ENCODE measurements around the gene SOAT2.

Gene SOAT2

DNA sequence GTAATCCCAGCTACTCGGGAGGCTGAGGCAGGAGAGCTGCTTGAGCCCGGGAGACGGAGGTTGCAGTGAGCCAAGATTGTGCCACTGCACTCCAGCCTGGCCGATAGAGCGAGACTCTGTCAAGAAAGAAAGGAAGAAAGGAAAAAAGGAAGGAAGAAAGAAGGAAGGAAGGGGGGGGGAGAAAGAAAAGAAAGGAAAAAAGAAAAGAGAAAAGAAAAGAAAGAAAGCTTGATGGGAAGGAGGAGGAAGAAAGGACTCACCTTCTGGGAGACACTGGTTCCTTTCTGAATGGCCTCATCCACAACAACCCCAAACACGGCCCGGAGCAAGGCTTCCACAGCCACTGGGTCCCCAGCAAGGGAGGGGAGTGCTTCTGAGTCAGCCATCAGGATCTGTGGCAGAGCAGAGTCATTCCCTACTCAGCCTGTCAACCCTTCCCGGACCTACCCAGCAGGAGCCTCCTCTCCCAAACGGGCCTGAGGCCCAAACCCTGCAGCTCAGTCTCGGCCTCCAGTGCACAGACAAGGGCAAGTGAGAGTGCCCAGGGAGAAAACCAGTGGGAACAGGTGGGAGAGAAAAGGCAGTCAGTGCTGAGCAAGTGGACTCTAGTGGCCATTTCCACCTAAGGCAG lies 69.9 kb downstream of the SOAT2 start:
- TF ChIP-seq, protein P1, sequence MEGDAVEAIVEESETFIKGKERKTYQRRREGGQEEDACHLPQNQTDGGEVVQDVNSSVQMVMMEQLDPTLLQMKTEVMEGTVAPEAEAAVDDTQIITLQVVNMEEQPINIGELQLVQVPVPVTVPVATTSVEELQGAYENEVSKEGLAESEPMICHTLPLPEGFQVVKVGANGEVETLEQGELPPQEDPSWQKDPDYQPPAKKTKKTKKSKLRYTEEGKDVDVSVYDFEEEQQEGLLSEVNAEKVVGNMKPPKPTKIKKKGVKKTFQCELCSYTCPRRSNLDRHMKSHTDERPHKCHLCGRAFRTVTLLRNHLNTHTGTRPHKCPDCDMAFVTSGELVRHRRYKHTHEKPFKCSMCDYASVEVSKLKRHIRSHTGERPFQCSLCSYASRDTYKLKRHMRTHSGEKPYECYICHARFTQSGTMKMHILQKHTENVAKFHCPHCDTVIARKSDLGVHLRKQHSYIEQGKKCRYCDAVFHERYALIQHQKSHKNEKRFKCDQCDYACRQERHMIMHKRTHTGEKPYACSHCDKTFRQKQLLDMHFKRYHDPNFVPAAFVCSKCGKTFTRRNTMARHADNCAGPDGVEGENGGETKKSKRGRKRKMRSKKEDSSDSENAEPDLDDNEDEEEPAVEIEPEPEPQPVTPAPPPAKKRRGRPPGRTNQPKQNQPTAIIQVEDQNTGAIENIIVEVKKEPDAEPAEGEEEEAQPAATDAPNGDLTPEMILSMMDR (IDR thresholded peaks at IDR 0.05): no peak
